K562 (cell line): ENCODE data around the gene ITPKB. TPM values are rescaled to one million over a fixed set of nuclear protein-coding genes. Genes with fewer than 3 reads are reported as not detected.
A peak's percentile ranks its signal among the peaks of the same experiment; 100 is the strongest.

Experiments used
- BDP1 ChIP-seq: IDR thresholded peaks from 3 replicates; pipeline ENCODE4 v1.6.1; 2011; ENCODE audit not compliant: insufficient read length, insufficient read depth
- MGA ChIP-seq: fragments of 450-650 bp; IDR thresholded peaks from 2 replicates; pipeline ENCODE4 v1.6.1; 2016; ENCODE audit warnings: mild to moderate bottlenecking, moderate library complexity
- polyA plus RNA-seq, 8 experiments: library from polyadenylated mRNA; depleted of rRNA in 4 of 8; stranded (reverse) in 5 of 8; unstranded in 3 of 8; fragments of >200 nt; fragmentation: Nextera tagmentation in 2 of 8; fragmentation: Illumina TruSeq in 1 of 8; extraction: Ambion mirVana in 2 of 8; extraction: Trizol in 1 of 8; gene quantifications; 2 replicates each; pipeline versions ENCODE4 v1.2.1 to v1.2.3, GENCODE V29; 2011 to 2014; ENCODE audit warnings: inconsistent platforms in 1 of 8, missing spikeins in 1 of 8
- total RNA-seq, 7 experiments: library from RNA; depleted of rRNA in 6 of 7; stranded (reverse); fragments of >200 nt in 6 of 7; fragmentation: Illumina TruSeq in 2 of 7; extraction: Trizol in 2 of 7; gene quantifications; 2 replicates each; pipeline versions ENCODE4 v1.2.1 to v1.2.3, GENCODE V29; 2011 to 2021; ENCODE audit warnings: low replicate concordance in 1 of 7

Gene ITPKB
- total and polyA plus RNA-seq, 9 of the 15 experiments (the other 6 are each of a cell fraction or from before 2014, with no cell fraction given) = 0.01 to 0.22 TPM; not detected in 7

GRCh38 chr1:226749467-226749866 lies 10.4 kb upstream of the ITPKB start (continued):
- peak; percentile 28; the same call in 1 of the 2 replicates for TF ChIP-seq MGA
- no peak for TF ChIP-seq BDP1
